VCaP (cell line): ENCODE measurements around the gene CDK11A.
A peak's percentile ranks its signal among the peaks of the same experiment; 100 is the strongest.

Experiments
- H3K27ac ChIP-seq: fragments of 450-650 bp; 2 replicates; pipeline ENCODE4 v1.5.1; 2017
- CTCF ChIP-seq: fragments of 450-650 bp; conservative IDR thresholded peaks from 2 replicates; pipeline ENCODE4 v1.5.1; 2017; ENCODE audit warnings: mild to moderate bottlenecking, moderate library complexity

The CDK11A gene

GRCh38 chr1:1724035-1724864, at the start of gene CDK11A:
Gene CDK11A, minus strand, starts transcription at chr1:1724357. Its CDS starts 1,539 bp downstream, at chr1:1722818.
- peak; percentile 72 for TF ChIP-seq CTCF
- peak within 1 kb of the TSS; percentile 81 for H3K27ac ChIP-seq

GRCh38 chr1:1773874-1774273, 49.7 kb upstream of the CDK11A start:
- H3K27ac ChIP-seq: peak overlapping the region; percentile 100
- no peak for TF ChIP-seq CTCF

GRCh38 chr1:1771096-1771495, 46.9 kb upstream of the CDK11A start:
- no peak for TF ChIP-seq CTCF
- H3K27ac ChIP-seq: no peak overlapping the region

DNA sequence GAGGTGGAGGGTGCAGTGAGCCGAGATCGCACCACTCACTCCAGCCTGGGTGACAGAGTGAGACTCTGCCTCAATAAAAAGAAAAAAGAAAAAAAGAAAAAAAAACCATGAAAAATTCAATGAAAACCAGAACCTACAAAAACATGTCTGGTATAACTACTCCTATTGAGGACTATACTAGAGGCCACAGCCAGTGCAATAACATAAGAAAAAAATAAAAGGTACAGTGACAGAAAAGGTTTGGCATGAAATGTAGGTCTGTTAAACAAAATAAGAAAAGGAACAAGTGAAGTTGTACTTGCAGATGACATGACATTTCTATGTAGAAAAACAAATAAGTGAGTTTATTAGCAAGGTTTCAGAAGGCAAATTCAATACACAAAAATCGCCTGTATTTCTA, 45.9 kb upstream of the CDK11A start:
- TF ChIP-seq CTCF: no peak
- H3K27ac ChIP-seq: no peak overlapping the region

DNA sequence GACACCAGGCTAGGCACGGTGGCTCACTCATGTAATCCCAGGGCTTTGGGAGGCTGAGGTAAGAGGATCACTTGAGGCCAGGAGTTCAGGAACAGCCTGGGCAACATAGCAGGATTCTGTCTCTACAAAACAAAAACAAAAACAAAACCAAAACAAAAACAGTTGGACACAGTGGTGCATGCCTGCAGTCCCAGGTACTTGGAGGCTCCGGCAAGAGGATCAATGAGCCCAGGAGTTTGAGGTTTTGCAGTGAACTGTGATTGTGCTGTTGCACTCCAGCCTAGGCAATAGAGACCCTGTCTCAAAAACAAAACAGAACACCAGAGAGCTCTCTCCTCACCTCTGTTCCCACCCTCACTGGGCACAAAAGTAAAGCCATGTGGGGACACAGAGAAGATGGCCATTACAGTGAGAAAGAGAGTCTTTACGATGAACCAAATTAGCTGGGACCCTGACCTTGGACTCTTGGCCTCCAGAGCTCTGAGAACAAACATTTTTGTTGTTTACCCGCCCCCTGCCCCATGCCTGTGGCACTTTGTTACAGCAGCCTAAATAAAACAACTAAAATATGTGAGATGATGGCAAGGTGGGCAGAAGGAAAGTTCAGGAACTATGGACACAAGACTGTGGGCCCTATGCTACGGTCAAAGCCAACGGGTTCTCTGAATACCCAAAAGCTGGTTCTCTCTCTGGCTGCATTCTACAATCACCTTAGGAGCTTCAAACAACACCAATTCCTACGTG, 44.3 kb upstream of the CDK11A start:
- peak overlapping the region; percentile 53 for H3K27ac ChIP-seq
- no peak for TF ChIP-seq CTCF

DNA sequence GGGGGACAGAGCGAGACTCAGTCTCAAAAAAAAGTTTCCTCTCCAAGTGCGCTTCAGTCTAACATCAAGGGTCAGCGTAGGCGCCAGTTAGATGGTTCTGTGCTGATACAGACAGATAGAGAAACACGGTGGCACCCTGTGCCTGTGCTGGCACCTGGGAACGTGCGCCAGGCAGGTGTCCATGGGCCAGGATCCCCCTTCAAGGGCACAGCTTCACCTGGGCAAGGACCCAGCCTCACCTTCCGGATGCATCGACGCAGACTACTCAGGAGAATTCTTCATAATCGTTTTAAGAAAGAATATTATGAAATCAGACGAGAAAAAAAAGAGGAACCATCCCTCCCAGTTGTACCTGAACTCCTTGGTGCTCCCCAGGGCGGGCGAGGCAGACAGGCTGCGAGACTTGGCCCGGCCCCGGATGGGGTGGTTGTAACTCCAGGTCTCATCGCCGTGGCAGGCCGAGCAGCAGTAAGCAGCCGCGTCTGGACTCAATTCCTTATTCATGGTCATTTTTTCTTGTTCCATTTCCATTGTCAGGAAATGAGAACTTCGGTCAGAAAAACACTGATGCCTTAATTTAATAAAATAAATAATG, 40.8 kb upstream of the CDK11A start:
- TF ChIP-seq CTCF: no peak
- peak overlapping the region; percentile 1 for H3K27ac ChIP-seq
